ENCODE measurements around the gene GRAMD1B.

Gene GRAMD1B

DNA sequence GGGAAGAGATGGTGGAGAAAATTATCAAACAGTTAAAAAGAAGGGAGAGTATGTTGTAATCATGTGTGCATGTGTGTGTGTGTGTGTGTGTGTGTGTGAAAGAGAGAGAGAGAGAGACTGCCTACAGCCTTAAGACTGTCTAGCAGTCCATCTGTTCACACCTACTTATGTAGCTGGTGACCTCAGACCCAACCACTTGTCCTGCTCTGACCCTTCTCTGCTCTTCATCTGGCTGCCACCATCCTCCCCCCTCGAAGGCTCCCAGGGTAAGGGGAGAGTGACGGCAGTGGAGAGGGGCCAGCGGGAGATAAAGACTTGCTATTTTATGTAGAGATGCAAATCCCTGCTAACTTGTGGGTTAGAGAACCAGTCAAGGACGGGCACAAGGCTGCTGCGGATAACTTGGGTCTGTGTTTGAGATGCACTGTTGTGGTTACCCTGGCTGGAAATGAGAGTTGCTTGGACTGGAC, 24.9 kb upstream of the GRAMD1B start:
- no peak overlapping the region for H3K4me3 ChIP-seq (ENCODE audit: low read depth, low read length)
- no peak for TF ChIP-seq CTCF (IDR thresholded peaks at IDR 0.05; ENCODE audit: low read depth, low read length, missing control alignments)
- no peak for DNase-seq (ENCODE audit: low read depth)

DNA sequence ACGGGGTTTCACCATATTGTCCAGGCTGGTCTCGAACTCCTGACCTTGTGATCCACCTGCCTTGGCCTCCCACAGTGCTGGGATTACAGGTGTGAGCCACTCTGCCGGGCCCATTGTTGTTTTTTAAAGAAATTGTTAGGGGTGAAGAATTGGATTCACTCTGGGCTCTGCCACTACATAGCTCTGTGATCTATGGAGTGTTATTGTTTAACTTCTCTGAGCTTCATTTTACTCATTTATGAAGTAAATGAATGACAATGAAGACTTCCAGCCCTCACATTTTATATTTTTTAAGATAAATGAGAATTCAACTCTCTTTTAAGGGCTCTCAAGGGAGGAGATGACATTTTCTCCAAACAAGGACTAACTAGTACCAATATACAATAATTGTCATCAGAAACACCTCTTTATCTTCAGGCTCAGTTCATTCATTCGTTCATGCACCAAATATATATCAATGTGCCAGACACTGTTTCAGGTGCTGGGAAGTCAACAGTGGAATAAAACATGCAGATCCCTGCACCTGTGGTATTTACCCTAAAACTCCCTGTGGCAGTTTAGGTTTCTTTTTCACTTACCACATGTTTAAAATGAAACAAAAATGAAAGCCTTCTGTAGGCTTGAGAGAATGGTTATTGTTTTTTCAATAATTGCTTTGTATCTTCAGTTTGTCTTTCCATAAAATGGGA, 23.5 kb upstream of the GRAMD1B start:
- no peak overlapping the region; the same call in 1 of the 2 replicates for H3K4me3 ChIP-seq (ENCODE audit: low read depth, low read length)
- TF ChIP-seq CTCF (IDR thresholded peaks at IDR 0.05; ENCODE audit: low read depth, low read length, missing control alignments): no peak

DNA sequence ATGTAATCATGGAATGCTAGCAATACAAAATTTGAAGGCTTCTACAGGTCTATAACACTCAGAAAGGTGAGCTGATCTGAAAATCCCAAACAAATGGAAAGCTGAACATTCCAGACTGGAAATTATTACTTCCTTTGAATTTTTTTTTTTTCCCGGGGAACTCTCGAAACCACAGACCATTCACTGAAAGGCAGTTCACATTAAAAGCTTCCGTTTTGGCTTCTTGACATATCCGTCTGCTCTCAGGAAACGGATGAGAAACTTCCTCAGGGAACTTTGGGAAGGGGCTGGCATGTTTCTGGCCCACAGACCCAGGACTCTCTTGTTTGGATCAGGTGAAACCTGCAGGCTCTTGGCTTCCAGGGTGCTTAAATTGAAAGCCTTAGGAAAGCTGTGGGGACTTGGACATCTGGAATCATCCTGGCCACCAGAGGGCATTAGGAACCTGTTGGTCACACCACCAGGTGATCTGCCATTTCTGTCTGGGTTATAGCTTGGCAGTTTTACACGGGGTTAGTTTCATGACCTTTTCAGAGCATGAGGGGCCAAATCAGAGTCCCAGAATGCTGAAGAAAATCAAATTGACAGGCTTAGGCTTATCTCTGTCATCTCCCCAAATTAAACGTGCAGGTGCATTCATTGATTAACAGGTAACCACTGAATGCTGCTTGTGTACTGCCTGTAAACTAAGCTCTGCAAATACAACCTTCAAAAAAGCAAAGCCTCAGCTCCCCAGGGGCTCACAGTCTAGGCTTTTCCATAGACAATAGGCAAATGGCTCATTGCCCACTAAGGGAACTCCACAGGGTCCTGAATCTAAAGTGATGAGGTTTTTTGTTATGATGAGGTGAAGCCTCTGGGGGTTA, 22.7 kb upstream of the GRAMD1B start:
- peak overlapping the region; percentile 8; the same call in 1 of the 2 replicates for H3K4me3 ChIP-seq (ENCODE audit: low read depth, low read length)
- DNase-seq (ENCODE audit: low read depth): peak; percentile 40
- peak; percentile 81 for TF ChIP-seq CTCF (IDR thresholded peaks at IDR 0.05; ENCODE audit: low read depth, low read length, missing control alignments)

More for the DNA sequence above, 23.5 kb upstream of the GRAMD1B start:
- DNase-seq (ENCODE audit: low read depth): no peak

- no peak for TF ChIP-seq CTCF (IDR thresholded peaks at IDR 0.05; ENCODE audit: low read depth, low read length, missing control alignments)
- no peak for DNase-seq (ENCODE audit: low read depth)
- no peak overlapping the region for H3K4me3 ChIP-seq (ENCODE audit: low read depth, low read length)
Observed at GRCh38 chr11:123407996-123408597, 22.0 kb upstream of the GRAMD1B start.

DNA sequence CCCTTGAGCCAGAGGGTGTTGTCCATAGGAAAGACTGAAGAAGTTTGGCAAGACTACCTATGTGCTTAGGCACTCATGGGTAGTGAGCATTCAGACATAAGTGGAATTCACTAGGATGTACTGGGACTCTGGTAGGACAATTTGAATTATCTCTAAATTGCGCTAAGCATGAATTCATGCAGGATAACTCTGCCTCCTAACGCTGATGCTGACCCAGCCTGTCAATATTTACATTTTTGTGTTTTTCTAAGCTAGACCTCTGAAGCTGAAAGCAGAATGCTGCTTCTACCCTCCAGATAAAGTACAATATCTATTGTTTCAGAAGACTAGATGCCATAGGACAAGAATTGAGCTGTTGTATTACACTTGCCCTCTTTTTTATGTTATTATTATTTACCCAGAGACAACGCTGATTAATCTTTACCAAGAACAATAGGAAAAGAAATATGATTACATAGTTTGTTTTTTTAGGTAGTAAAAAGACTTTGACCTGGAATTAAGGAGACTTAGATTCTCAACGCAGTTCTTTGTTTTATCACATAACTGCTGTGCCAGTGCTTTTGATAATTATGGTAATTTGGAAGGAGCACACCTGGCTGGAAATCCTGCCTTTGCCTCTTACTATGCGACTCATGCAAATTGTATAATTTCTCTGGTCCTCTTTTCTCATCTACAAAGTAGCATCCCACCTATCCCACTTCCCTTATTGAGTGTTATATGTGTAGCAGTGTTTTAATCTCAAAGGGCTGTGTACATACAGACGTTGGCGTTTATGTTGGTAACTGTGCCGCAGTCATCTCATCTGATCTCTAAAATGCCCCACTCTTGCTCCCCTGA, 21.2 kb upstream of the GRAMD1B start:
- no peak for TF ChIP-seq CTCF (IDR thresholded peaks at IDR 0.05; ENCODE audit: low read depth, low read length, missing control alignments)
- DNase-seq (ENCODE audit: low read depth): no peak
- H3K4me3 ChIP-seq (ENCODE audit: low read depth, low read length): no peak overlapping the region

DNA sequence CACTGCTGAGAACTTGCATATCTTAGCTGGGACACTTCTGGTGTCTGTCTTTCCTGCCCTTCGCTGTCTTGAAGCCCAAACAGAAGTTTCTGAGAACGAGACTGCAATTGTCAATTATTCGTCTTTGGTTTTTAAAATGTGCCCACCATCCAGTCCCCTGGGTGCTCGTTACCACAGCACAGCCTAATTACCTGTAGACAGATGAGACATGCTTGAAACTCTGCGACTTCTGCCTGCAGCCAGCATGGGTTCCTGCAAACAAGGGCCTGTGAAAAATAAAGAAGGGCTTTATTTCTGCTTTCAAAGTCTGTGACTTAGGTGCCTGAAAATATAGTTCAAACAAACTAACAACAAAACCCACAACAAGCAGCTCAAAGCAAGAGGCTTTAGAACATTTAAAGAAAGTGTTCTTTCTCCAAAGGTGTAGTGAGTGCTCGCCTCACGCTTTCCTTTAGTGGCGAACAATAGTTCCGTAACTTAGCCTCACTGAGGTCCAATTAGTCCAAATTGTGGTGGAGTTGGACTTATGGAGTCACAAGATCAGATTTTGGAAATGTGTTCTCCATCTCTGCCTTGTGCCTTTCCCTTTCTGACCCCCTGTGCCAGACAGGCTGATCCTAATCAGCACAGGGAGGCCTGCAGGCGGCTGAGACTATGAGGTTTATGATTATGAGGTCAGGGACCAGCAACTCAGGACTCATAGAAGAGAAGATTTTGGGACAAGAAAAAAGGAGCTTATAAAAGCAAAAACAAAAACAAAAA, 20.4 kb upstream of the GRAMD1B start:
- DNase-seq (ENCODE audit: low read depth): no peak
- no peak for TF ChIP-seq CTCF (IDR thresholded peaks at IDR 0.05; ENCODE audit: low read depth, low read length, missing control alignments)
- no peak overlapping the region for H3K4me3 ChIP-seq (ENCODE audit: low read depth, low read length)
